OCI-LY1 (cell line): Measurements from ENCODE around the gene EME2.

ENCODE experiments used
- H2AFZ ChIP-seq: fragments of 200-600 bp; sonication (generic), shearing (Covaris generic); 2 replicates; pipeline ENCODE4 v1.6.0; 2014; ENCODE audit warnings: antibody characterized with exemption, mild to moderate bottlenecking, low read length
- H3F3A ChIP-seq: fragments of 200-600 bp; sonication (generic), shearing (Covaris generic); 2 replicates; pipeline ENCODE4 v1.6.0; 2014; ENCODE audit warnings: mild to moderate bottlenecking, antibody characterized with exemption, low read length, moderate library complexity; ENCODE audit not compliant: insufficient read depth
- H3K27ac ChIP-seq: fragments of 200-600 bp; sonication (generic); 2 replicates; pipeline ENCODE4 v1.5.1; 2014; ENCODE audit warnings: low read length, mixed run types, mild to moderate bottlenecking, low read depth; ENCODE audit not compliant: poor library complexity, severe bottlenecking
- H3K27me3 ChIP-seq: fragments of 200-600 bp; sonication (generic); 2 replicates; pipeline ENCODE4 v1.6.0; 2014; ENCODE audit warnings: antibody characterized with exemption, mild to moderate bottlenecking, low read length, moderate library complexity; ENCODE audit not compliant: insufficient read depth
- H3K36me3 ChIP-seq: fragments of 200-600 bp; sonication (generic); 2 replicates; pipeline ENCODE4 v1.6.1; 2014; ENCODE audit warnings: mild to moderate bottlenecking, antibody characterized with exemption, low read length, moderate library complexity, mixed read lengths; ENCODE audit not compliant: insufficient read depth
- H3K4me1 ChIP-seq: fragments of 200-600 bp; sonication (generic); 2 replicates; pipeline ENCODE4 v1.5.1; 2014; ENCODE audit warnings: mild to moderate bottlenecking, low read length, moderate library complexity; ENCODE audit not compliant: insufficient read depth, severe bottlenecking
- H3K4me2 ChIP-seq: fragments of 200-600 bp; sonication (generic), shearing (Covaris generic); 2 replicates; pipeline ENCODE4 v1.6.1; 2014; ENCODE audit warnings: low read length
- H3K4me3 ChIP-seq: fragments of 200-600 bp; sonication (generic); 2 replicates; pipeline ENCODE4 v1.5.1; 2014; ENCODE audit warnings: low read length, low read depth, mild to moderate bottlenecking, mixed read lengths; ENCODE audit not compliant: poor library complexity, severe bottlenecking
- H3K79me2 ChIP-seq: fragments of 200-600 bp; shearing (Covaris generic); 2 replicates; pipeline ENCODE4 v1.6.1; 2016; ENCODE audit warnings: mixed run types, low read length, mixed read lengths; ENCODE audit not compliant: insufficient read depth
- H3K9ac ChIP-seq: fragments of 200-600 bp; sonication (generic), shearing (Covaris generic); 2 replicates; pipeline ENCODE4 v1.6.1; 2014; ENCODE audit warnings: mild to moderate bottlenecking, low read length, mixed read lengths
- H3K9me2 ChIP-seq: fragments of 200-600 bp; sonication (generic), shearing (Covaris generic); 2 replicates; pipeline ENCODE4 v1.6.1; 2014; ENCODE audit warnings: low read depth, mild to moderate bottlenecking, low read length, mixed read lengths
- H3K9me3 ChIP-seq: fragments of 200-600 bp; shearing (Covaris generic); 2 replicates; pipeline ENCODE4 v1.6.1; 2014; ENCODE audit warnings: low read length, mixed read lengths
- H4K20me1 ChIP-seq: fragments of 200-600 bp; sonication (generic), shearing (Covaris generic); 2 replicates; pipeline ENCODE4 v1.6.0; 2016; ENCODE audit warnings: mild to moderate bottlenecking, low read length; ENCODE audit not compliant: insufficient read depth
- EZH2 ChIP-seq: fragments of 200-600 bp; sonication (generic), shearing (Covaris generic); IDR thresholded peaks from 2 replicates; pipeline ENCODE4 v1.8.0; 2017; ENCODE audit warnings: borderline replicate concordance, mixed run types, mild to moderate bottlenecking, antibody characterized with exemption, low read length, moderate library complexity, mixed read lengths
- TF ChIP-seq, protein P1 (sequence below): fragments of 200-600 bp; sonication (generic), shearing (Covaris generic); IDR thresholded peaks from 2 replicates; pipeline ENCODE4 v1.5.1; 2017; ENCODE audit warnings: mild to moderate bottlenecking, antibody characterized with exemption, low read length, moderate library complexity, mixed read lengths

Gene EME2

GRCh38 chr16:1772362-1772907 is at the start of gene EME2:
Gene EME2 (plus strand): TSS chr16:1772810. CDS start chr16:1773228, 418 bp downstream.
- H4K20me1 ChIP-seq: no peaks in the 10 kb centered on the region
- TF ChIP-seq EZH2: no peak
- peak within 1 kb of the TSS; percentile 91 for H3K4me2 ChIP-seq
- H3K4me1 ChIP-seq: peaks cover 22% of the 10 kb centered on the region
- H3F3A ChIP-seq: no peaks in the 10 kb centered on the region
- peaks cover 43% of the 10 kb centered on the region for H3K36me3 ChIP-seq
- no peaks in the 10 kb centered on the region for H3K27me3 ChIP-seq
- H2AFZ ChIP-seq: no peak within 1 kb of the TSS
- H3K79me2 ChIP-seq: 0 out of 2 replicates have a peak, but pooled peaks cover 3% of the 10 kb centered on the region
- peak within 1 kb of the TSS; percentile 83 for H3K27ac ChIP-seq
- peak within 1 kb of the TSS; percentile 88 for H3K9ac ChIP-seq
- H3K9me2 ChIP-seq: no peaks in the 10 kb centered on the region
- H3K9me3 ChIP-seq: no peaks in the 10 kb centered on the region
- peak within 1 kb of the TSS; percentile 85 for H3K4me3 ChIP-seq

DNA sequence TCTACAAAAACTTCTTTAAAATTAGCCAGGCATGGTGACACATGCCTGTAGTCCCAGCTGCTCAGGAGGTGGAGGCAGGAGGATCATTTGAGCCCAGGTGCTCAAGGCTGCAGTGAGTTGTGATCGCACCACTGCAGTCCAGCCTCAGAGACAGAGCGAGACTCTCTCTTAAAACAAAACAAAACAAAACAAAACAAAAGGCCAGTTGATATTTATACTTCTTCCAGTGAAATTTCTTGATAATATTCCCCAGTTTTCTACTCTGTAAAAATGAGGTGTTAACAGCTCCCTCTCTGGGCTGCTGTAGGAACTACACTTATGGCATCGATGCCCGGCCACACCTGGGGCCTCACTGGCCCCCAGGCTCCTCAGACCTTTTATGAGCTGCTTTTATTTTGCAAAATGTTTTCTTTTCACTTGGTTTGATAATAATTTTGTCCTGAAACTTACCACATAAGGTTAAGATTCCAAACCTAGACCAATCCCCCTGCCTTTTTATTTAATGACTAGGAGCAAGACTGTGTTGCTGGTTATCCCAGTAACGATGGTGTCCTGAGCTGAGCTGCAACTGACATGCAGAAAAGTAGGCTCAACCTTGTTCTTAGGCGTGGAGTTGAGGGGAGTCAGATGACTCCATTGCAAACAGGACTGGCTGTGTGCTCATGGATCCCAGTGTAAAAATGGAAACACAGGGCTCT is 49.0 kb upstream of the EME2 start:
- H3K4me1 ChIP-seq: peaks cover 38% of the 10 kb centered on the region
- no peak overlapping the region for H3K4me2 ChIP-seq
- H3K36me3 ChIP-seq: peaks cover 39% of the 10 kb centered on the region
- no peak overlapping the region for H3K9ac ChIP-seq
- no peaks in the 10 kb centered on the region for H4K20me1 ChIP-seq
- peaks cover 4% of the 10 kb centered on the region; the same call in 1 of the 2 replicates for H3K79me2 ChIP-seq
- H3K27ac ChIP-seq: peak overlapping the region; percentile 74
- no peak overlapping the region for H3K4me3 ChIP-seq
- TF ChIP-seq EZH2: no peak
- TF ChIP-seq, protein P1, sequence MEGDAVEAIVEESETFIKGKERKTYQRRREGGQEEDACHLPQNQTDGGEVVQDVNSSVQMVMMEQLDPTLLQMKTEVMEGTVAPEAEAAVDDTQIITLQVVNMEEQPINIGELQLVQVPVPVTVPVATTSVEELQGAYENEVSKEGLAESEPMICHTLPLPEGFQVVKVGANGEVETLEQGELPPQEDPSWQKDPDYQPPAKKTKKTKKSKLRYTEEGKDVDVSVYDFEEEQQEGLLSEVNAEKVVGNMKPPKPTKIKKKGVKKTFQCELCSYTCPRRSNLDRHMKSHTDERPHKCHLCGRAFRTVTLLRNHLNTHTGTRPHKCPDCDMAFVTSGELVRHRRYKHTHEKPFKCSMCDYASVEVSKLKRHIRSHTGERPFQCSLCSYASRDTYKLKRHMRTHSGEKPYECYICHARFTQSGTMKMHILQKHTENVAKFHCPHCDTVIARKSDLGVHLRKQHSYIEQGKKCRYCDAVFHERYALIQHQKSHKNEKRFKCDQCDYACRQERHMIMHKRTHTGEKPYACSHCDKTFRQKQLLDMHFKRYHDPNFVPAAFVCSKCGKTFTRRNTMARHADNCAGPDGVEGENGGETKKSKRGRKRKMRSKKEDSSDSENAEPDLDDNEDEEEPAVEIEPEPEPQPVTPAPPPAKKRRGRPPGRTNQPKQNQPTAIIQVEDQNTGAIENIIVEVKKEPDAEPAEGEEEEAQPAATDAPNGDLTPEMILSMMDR: peak; percentile 82
- H2AFZ ChIP-seq: no peak overlapping the region
- no peaks in the 10 kb centered on the region for H3K27me3 ChIP-seq
- H3K9me2 ChIP-seq: no peaks in the 10 kb centered on the region
- no peaks in the 10 kb centered on the region for H3K9me3 ChIP-seq
- 0 out of 2 replicates have a peak, but pooled peaks cover 2% of the 10 kb centered on the region for H3F3A ChIP-seq

- no peak overlapping the region for H3K9ac ChIP-seq
- H3K4me3 ChIP-seq: no peak overlapping the region
- H3K27ac ChIP-seq: no peak overlapping the region
- H3K79me2 ChIP-seq: peaks cover 4% of the 10 kb centered on the region; the same call in 1 of the 2 replicates
- no peak overlapping the region for H2AFZ ChIP-seq
- peaks cover 29% of the 10 kb centered on the region for H3K4me1 ChIP-seq
- H3K4me2 ChIP-seq: no peak overlapping the region
- 0 out of 2 replicates have a peak, but pooled peaks cover 2% of the 10 kb centered on the region for H3F3A ChIP-seq
- H4K20me1 ChIP-seq: no peaks in the 10 kb centered on the region
- TF ChIP-seq, protein P1: no peak
- TF ChIP-seq EZH2: no peak
- no peaks in the 10 kb centered on the region for H3K27me3 ChIP-seq
- peaks cover 48% of the 10 kb centered on the region for H3K36me3 ChIP-seq
- no peaks in the 10 kb centered on the region for H3K9me2 ChIP-seq
- no peaks in the 10 kb centered on the region for H3K9me3 ChIP-seq
Observed at GRCh38 chr16:1724491-1724890, 48.1 kb upstream of the EME2 start.
